GM12878 (cell line): ENCODE measurements around the gene ADSS1. TPM values are rescaled to one million over a fixed set of nuclear protein-coding genes. Genes with fewer than 3 reads are reported as not detected.

Source experiments
- ATAC-seq: fragments of 200-7000 bp; cut with Tn5 transposase; 3 replicates; pipeline ENCODE4 v1.9.1; 2020; ENCODE audit warnings: mild to moderate bottlenecking, moderate library complexity
- BruUV-seq: library from RNA; stranded (reverse); fragments of 400-500 nt; replicated peaks from 2 replicates; lab custom pipeline; 2021; lab: Mats Ljungman, UMichigan
- CTCF ChIA-PET: fragments of 300-600 bp; sonication (Branson Sonifier 250); formaldehyde crosslinking; extraction: SDS; loops from one replicate; lab custom pipeline; 2021; ENCODE audit warnings: inconsistent platforms; lab: Yijun Ruan, JAX
- POLR2A ChIA-PET: fragments of 350-600 bp; formaldehyde crosslinking; extraction: SDS; loops from one replicate; lab custom pipeline; 2021; ENCODE audit warnings: inconsistent platforms; lab: Charles Lee
- RAD21 ChIA-PET: fragments of 300-600 bp; sonication (Branson Sonifier 250); formaldehyde crosslinking; loops from one replicate; lab custom pipeline; 2023; ENCODE audit warnings: antibody characterized with exemption; ENCODE audit not compliant: unreplicated experiment; lab: Charles Lee
- SMC1A ChIA-PET: fragments of 300-600 bp; sonication (Branson Sonifier 250); formaldehyde crosslinking; loops from one replicate; lab custom pipeline; 2023; ENCODE audit not compliant: unreplicated experiment, uncharacterized antibody; lab: Charles Lee
- DNase-seq: peaks from one replicate; pipeline ENCODE4 v3.0.0-alpha.2; 2011; ENCODE audit warnings: low read depth, low spot score
- FAIRE-seq: peaks from 3 replicates; lab custom pipeline; 2011; peaks lifted over from hg19 to GRCh38; lab: Jason Lieb, UNC
- H2AFZ ChIP-seq: 2 replicates; pipeline ENCODE4 v1.6.0; 2011; ENCODE audit warnings: low read depth, low read length, control low read depth; ENCODE audit not compliant: control insufficient read depth
- H3K27ac ChIP-seq: 2 replicates; pipeline ENCODE4 v1.5.1; 2011; ENCODE audit warnings: control low read depth; ENCODE audit not compliant: control insufficient read depth, insufficient read depth
- H3K27me3 ChIP-seq, 2 experiments: replicated peaks in 1 of 2; 2 replicates each; pipeline versions ENCODE4 v1.6.0 to v1.6.1; 2011; ENCODE audit warnings: low read length in 1 of 2; ENCODE audit not compliant: control insufficient read depth in 2 of 2, insufficient read depth in 2 of 2
- H3K36me3 ChIP-seq, 2 experiments: 2 replicates each; pipeline ENCODE4 v1.5.1; 2011; ENCODE audit warnings: low read length in 1 of 2; ENCODE audit not compliant: control insufficient read depth in 2 of 2, insufficient read depth in 2 of 2
- H3K4me1 ChIP-seq: 2 replicates; pipeline ENCODE4 v1.6.1; 2011; ENCODE audit warnings: mild to moderate bottlenecking, low read length, moderate library complexity, mixed read lengths; ENCODE audit not compliant: control insufficient read depth, insufficient read depth
- H3K4me2 ChIP-seq: 2 replicates; pipeline ENCODE4 v1.6.0; 2011; ENCODE audit warnings: control low read depth; ENCODE audit not compliant: control insufficient read depth, insufficient read depth
- H3K4me3 ChIP-seq: fragments of 200-600 bp; sonication (generic); 2 replicates; pipeline ENCODE4 v1.5.1; 2016
- H3K79me2 ChIP-seq: 2 replicates; pipeline ENCODE4 v1.6.0; 2011; ENCODE audit warnings: low read length; ENCODE audit not compliant: control insufficient read depth, insufficient read depth
- H3K9ac ChIP-seq: 2 replicates; pipeline ENCODE4 v1.8.0; 2011; ENCODE audit warnings: low read length, control low read depth, mixed read lengths; ENCODE audit not compliant: control insufficient read depth, insufficient read depth
- H3K9me3 ChIP-seq: replicated peaks from 3 replicates; pipeline ENCODE4 v1.5.1; 2011; ENCODE audit warnings: mild to moderate bottlenecking, low read length; ENCODE audit not compliant: control insufficient read depth, insufficient read depth
- H4K20me1 ChIP-seq: 2 replicates; pipeline ENCODE4 v1.6.0; 2011; ENCODE audit not compliant: control insufficient read depth, insufficient read depth
- BACH1 ChIP-seq: fragments of 450-650 bp; IDR thresholded peaks from 2 replicates; pipeline ENCODE4 v1.6.1; 2017; ENCODE audit warnings: mild to moderate bottlenecking, borderline replicate concordance
- ESRRA ChIP-seq: IDR thresholded peaks from 2 replicates; pipeline ENCODE4 v1.6.1; 2012; ENCODE audit warnings: mild to moderate bottlenecking, low read length, improper control_type of control experiment
- FOXM1 ChIP-seq: IDR thresholded peaks from 2 replicates; pipeline ENCODE4 v1.6.1; 2012; ENCODE audit warnings: low read depth, mild to moderate bottlenecking, inconsistent platforms, low read length, moderate library complexity
- GABPA ChIP-seq: IDR thresholded peaks from 2 replicates; pipeline ENCODE4 v1.6.1; 2014; ENCODE audit warnings: antibody characterized with exemption, low read depth, mild to moderate bottlenecking, inconsistent platforms
- HDAC2 ChIP-seq: fragments of 200-600 bp; sonication (generic); IDR thresholded peaks from 2 replicates; pipeline ENCODE4 v1.6.1; 2017
- MTA2 ChIP-seq: fragments of 450-650 bp; IDR thresholded peaks from 2 replicates; pipeline ENCODE4 v1.6.1; 2016; ENCODE audit warnings: low read depth, mild to moderate bottlenecking, moderate library complexity
- SRF ChIP-seq, 2 experiments: IDR thresholded peaks; 2 replicates each; pipeline ENCODE4 v1.6.1; 2011; ENCODE audit warnings: low read depth in 2 of 2, low read length in 2 of 2, mild to moderate bottlenecking in 1 of 2, moderate library complexity in 1 of 2
- STAT1 ChIP-seq: fragments of 450-650 bp; conservative IDR thresholded peaks from 2 replicates; pipeline ENCODE4 v1.6.1; 2014; ENCODE audit warnings: antibody characterized with exemption, mild to moderate bottlenecking
- TAF1 ChIP-seq: IDR thresholded peaks from 2 replicates; pipeline ENCODE4 v1.6.1; 2011; ENCODE audit warnings: mild to moderate bottlenecking, low read depth, low read length, borderline replicate concordance
- TCF7 ChIP-seq: IDR thresholded peaks from 2 replicates; pipeline ENCODE4 v1.6.1; 2014; ENCODE audit warnings: antibody characterized with exemption, borderline replicate concordance
- USF1 ChIP-seq: IDR thresholded peaks from 2 replicates; pipeline ENCODE4 v1.6.1; 2011; ENCODE audit warnings: borderline replicate concordance, low read depth, mild to moderate bottlenecking, moderate library complexity, mixed read lengths, low read length; ENCODE audit not compliant: insufficient read depth; ENCODE audit errors: extremely low read length
- YBX1 ChIP-seq: fragments of 450-650 bp; IDR thresholded peaks from 2 replicates; pipeline ENCODE4 v1.6.1; 2016; ENCODE audit warnings: antibody characterized with exemption
- WGBS: methylation state at CpG from one replicate; pipeline ENCODE4 v1.1.6; 2016; ENCODE audit warnings: low lambda C conversion rate; ENCODE audit not compliant: insufficient replicate concordance, insufficient coverage; ENCODE audit errors: missing lambda C conversion rate; 5-methylcytosine and 5-hydroxymethylcytosine counted together
- in situ Hi-C: fragments of 300-500 bp; cut with MboI; formaldehyde crosslinking; loops from 9 replicates; pipeline ENCODE4 v1.14.3; 2018; ENCODE audit warnings: mixed read lengths
- intact Hi-C: fragments of 100-400 bp; cut with micrococcal nuclease; formaldehyde crosslinking; loops from one replicate; pipeline ENCODE4 v1.14.2; 2022; ENCODE audit not compliant: unreplicated experiment
- polyA plus RNA-seq, 11 experiments: library from polyadenylated mRNA; depleted of rRNA in 4 of 11; unstranded in 6 of 11; stranded (reverse) in 5 of 11; fragments of >200 nt; fragmentation: Nextera tagmentation in 4 of 11; fragmentation: Illumina TruSeq in 1 of 11; extraction: Ambion mirVana in 4 of 11; extraction: Trizol in 1 of 11; gene quantifications; 1 replicate in 1 of 11; 2 replicates in 10 of 11; pipeline versions ENCODE4 v1.2.1 to v1.2.3, GENCODE V29; 2011 to 2016; ENCODE audit warnings: inconsistent platforms in 2 of 11, missing spikeins in 2 of 11, low read depth in 1 of 11
- total RNA-seq, 4 experiments: library from RNA; depleted of rRNA in 3 of 4; stranded (reverse); fragments of >200 nt in 3 of 4; fragmentation: Illumina TruSeq in 1 of 4; extraction: Trizol in 1 of 4; gene quantifications; 2 replicates each; pipeline versions ENCODE4 v1.2.1 to v1.2.3, GENCODE V29; 2013 to 2021

ADSS1 gene
- total and polyA plus RNA-seq, 10 of the 15 experiments (the other 5 are each of a cell fraction or from before 2014, with no cell fraction given), result 0.11 to 0.45 (median 0.28) TPM; not detected in 5

DNA sequence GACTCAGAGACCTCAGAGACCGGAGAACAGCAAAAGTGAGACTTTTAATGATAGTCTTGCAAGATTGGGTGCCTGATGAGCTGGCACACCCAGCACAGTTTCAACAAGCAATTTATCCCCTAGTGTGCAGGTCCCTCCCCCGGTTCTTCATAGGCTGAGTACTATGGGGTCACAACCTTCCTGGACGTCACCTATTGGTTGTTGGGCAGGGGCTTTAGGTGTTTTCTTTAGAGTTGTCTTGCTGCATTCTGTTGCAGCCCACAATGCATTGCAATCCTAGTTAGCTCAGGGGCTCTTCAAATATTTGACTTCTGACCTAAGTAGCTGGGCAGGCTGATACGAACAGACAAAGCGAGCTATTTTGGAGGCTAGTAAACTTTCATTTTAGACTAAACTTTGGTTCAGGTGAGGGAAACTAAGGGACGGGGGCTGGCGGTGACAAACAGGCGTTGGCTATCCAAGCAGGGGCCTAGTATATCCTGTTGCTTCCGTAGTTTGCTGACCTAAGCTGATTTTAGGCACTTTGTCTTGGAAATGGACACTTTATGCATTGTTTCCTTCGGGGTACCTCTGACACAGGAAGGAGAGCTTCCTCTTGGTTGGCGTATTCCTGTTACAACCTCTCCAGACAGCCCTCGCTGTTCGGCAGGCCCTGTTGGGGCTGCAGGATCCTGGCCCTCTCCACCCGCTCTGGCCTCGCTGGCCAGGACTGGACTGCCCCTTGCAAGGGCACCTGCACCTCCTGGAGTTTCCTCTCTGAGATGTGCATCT is 43.0 kb downstream of the ADSS1 start:
- ChIA-PET RAD21 (interaction anchor here (0.9 kb wide), 1 partner anchor 59 kb away, joined by 4 read pairs; no protein-coding TSS in a partner anchor), POLR2A (no interaction called here), CTCF (interaction anchor here (0.8 to 3.0 kb wide), 5 partner anchors 14 to 315 kb away, joined by 3 to 48 read pairs (median 4); partner anchors contain the start of gene SIVA1)
- H4K20me1 ChIP-seq, result no peaks in the 10 kb centered on the region
- no peak overlapping the region for H3K27ac ChIP-seq
- H3K27me3 ChIP-seq, result no peaks in the 10 kb centered on the region
- H3K4me3 ChIP-seq, result no peak overlapping the region
- H3K79me2 ChIP-seq, result no peaks in the 10 kb centered on the region
- no peak for DNase-seq
- no peaks in the 10 kb centered on the region; the same call in 2 of the 3 replicates for H3K9me3 ChIP-seq
- TF ChIP-seq HDAC2 (no peak), USF1 (no peak), SRF (IDR thresholded peaks at IDR 0.05; ENCODE audit: low read depth in 2 of 2, low read length in 2 of 2) (no peak), TCF7 (no peak), TAF1 (no peak), STAT1 (no peak), ESRRA (no peak), YBX1 (no peak), GABPA (no peak), BACH1 (no peak), MTA2 (no peak), FOXM1 (no peak)
- TF ChIP-seq, all 136 proteins: peak for 0
- ATAC-seq (no peak), FAIRE-seq (no peak)
- Histone ChIP-seq H3K4me1 (no peaks in the 10 kb centered on the region; the same call in 1 of the 2 replicates), H3K9ac (no peak overlapping the region), H3K36me3 (peaks cover 4 to 10% of the 10 kb centered on the region in 2 experiments; a peak in 3 of 4 replicates), H2AFZ (no peak overlapping the region), H3K4me2 (no peak overlapping the region)
- SMC1A ChIA-PET, result interaction anchor here (2.0 kb wide), 1 partner anchor 14 kb away, joined by 5 read pairs; the partner anchor contains the start of gene SIVA1
- no TSS peak for BruUV-seq
- in situ Hi-C loops (loop anchor here (5.0 kb wide), 1 partner anchor 55 kb away; no protein-coding TSS in a partner anchor), intact Hi-C loops (no loop called here)
- 92% methylated on average over 15 of the region's 15 CpGs for WGBS
